Lower leg skin (tissue), 3 donors: ENCODE measurements around the gene GRIP2.

Source experiments
- POLR2A ChIP-seq, 2 donors: fragments of 450-650 bp; IDR thresholded peaks; one replicate each; pipeline ENCODE4 v1.6.1; 2016 to 2017; ENCODE audit warnings: antibody characterized with exemption in 2 of 2, mild to moderate bottlenecking in 1 of 2, moderate library complexity in 1 of 2
- TF ChIP-seq, protein P1 (sequence below), 3 donors: fragments of 450-650 bp; IDR thresholded peaks; one replicate each; pipeline ENCODE4 v1.5.1; 2016; ENCODE audit warnings: antibody characterized with exemption in 3 of 3, mild to moderate bottlenecking in 3 of 3, moderate library complexity in 2 of 3

DNA sequence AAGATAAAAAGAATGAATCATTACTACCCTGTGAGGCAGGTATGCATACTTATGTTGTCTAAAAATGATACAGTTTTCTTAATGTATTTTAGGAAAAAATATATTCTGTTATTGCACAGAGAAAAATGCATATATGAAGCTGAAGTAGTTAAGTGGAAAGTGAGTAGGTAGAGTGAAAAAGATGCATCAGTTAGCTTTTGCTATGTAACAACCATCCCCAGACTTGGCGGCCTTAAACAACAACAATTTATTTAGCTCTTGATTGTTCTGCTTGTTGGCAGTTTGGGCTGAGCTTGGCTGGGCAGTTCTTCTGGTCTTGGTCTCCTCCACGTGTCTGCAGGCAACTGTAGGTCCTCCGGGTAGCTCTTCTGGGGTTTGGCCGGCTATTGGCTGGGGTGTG, 92.1 kb downstream of the GRIP2 start:
- TF ChIP-seq, protein P1, sequence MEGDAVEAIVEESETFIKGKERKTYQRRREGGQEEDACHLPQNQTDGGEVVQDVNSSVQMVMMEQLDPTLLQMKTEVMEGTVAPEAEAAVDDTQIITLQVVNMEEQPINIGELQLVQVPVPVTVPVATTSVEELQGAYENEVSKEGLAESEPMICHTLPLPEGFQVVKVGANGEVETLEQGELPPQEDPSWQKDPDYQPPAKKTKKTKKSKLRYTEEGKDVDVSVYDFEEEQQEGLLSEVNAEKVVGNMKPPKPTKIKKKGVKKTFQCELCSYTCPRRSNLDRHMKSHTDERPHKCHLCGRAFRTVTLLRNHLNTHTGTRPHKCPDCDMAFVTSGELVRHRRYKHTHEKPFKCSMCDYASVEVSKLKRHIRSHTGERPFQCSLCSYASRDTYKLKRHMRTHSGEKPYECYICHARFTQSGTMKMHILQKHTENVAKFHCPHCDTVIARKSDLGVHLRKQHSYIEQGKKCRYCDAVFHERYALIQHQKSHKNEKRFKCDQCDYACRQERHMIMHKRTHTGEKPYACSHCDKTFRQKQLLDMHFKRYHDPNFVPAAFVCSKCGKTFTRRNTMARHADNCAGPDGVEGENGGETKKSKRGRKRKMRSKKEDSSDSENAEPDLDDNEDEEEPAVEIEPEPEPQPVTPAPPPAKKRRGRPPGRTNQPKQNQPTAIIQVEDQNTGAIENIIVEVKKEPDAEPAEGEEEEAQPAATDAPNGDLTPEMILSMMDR (IDR thresholded peaks at IDR 0.05) = no peak
- no peak for TF ChIP-seq POLR2A (IDR thresholded peaks at IDR 0.05)
